Astrocyte (in vitro differentiated cells and primary cell): Measurements from ENCODE around the gene NCOA4.

Source experiments
- CTCF ChIP-seq: IDR thresholded peaks from 2 replicates; pipeline ENCODE4 v1.5.1; 2011; ENCODE audit warnings: low read depth, mild to moderate bottlenecking, inconsistent platforms, low read length, moderate library complexity; ENCODE audit not compliant: insufficient read depth
- EZH2 ChIP-seq: IDR thresholded peaks from 2 replicates; pipeline ENCODE4 v1.6.1; 2012; ENCODE audit warnings: mild to moderate bottlenecking, low read length, inconsistent platforms; ENCODE audit not compliant: insufficient read depth

- TF ChIP-seq CTCF = no peak
- no peak for TF ChIP-seq EZH2
Observed at GRCh38 chr10:46052791-46053375, 22.5 kb upstream of the NCOA4 start.
